Mammary epithelial cell (primary cell): ENCODE data around the gene CCNJ.

Experiments used
- CTCF ChIP-seq, 2 donors: IDR thresholded peaks in 1 of 2; conservative IDR thresholded peaks in 1 of 2; 2 replicates each; pipeline ENCODE4 v1.5.1; 2011 to 2012; ENCODE audit warnings: inconsistent platforms in 2 of 2, low read length in 2 of 2, mild to moderate bottlenecking in 2 of 2, control low read depth in 1 of 2, low read depth in 1 of 2; ENCODE audit not compliant: insufficient read depth in 1 of 2; ENCODE audit errors: extremely low read depth in 1 of 2
- EZH2 ChIP-seq: IDR thresholded peaks from 2 replicates; pipeline ENCODE4 v1.6.1; 2012; ENCODE audit warnings: low read length, inconsistent platforms, borderline replicate concordance

- no peak for TF ChIP-seq CTCF (conservative IDR thresholded peaks at IDR 0.05 in 1 of 2, IDR thresholded peaks at IDR 0.05 in 1 of 2; ENCODE audit: extremely low read depth in 1 of 2, insufficient read depth in 1 of 2, low read depth in 1 of 2, low read length in 2 of 2)
- no peak for TF ChIP-seq EZH2
Observed at GRCh38 chr10:96090463-96090800, 47.0 kb downstream of the CCNJ start.
